GOT3 (cell line): ENCODE results near the gene SOAT2.

ENCODE experiments used
- DNase-seq: peaks from one replicate; lab custom pipeline; 2025; ENCODE audit warnings: mixed read lengths; lab: John Stamatoyannopoulos, UW

Gene SOAT2

GRCh38 chr12:53102883-53103807, at the start of gene SOAT2:
SOAT2 (plus strand) TSS chr12:53103486; CDS start chr12:53103578, 92 bp downstream.
- no peak for DNase-seq

GRCh38 chr12:53054112-53054878, 49.0 kb upstream of the SOAT2 start:
- DNase-seq, result no peak

GRCh38 chr12:53055471-53056266, 47.6 kb upstream of the SOAT2 start:
- DNase-seq, result no peak

GRCh38 chr12:53056296-53056695, 47.0 kb upstream of the SOAT2 start:
- DNase-seq, result no peak

GRCh38 chr12:53056901-53057300, 46.4 kb upstream of the SOAT2 start:
- no peak for DNase-seq

GRCh38 chr12:53057816-53058500, 45.3 kb upstream of the SOAT2 start:
- no peak for DNase-seq

GRCh38 chr12:53058674-53059433, 44.4 kb upstream of the SOAT2 start:
- DNase-seq, result no peak

- no peak for DNase-seq
Measured at GRCh38 chr12:53059434-53060063, 43.7 kb upstream of the SOAT2 start.

- DNase-seq, result no peak
Measured at GRCh38 chr12:53060064-53060720, 43.1 kb upstream of the SOAT2 start.

- DNase-seq, result no peak
Measured at GRCh38 chr12:53060721-53061276, 42.5 kb upstream of the SOAT2 start.

- no peak for DNase-seq
Measured at GRCh38 chr12:53061404-53062010, 41.8 kb upstream of the SOAT2 start.

- DNase-seq, result no peak
Measured at GRCh38 chr12:53062011-53062961, 41.0 kb upstream of the SOAT2 start.

- DNase-seq, result no peak
Measured at GRCh38 chr12:53062977-53063707, 40.1 kb upstream of the SOAT2 start.

GRCh38 chr12:53063708-53064612, 39.3 kb upstream of the SOAT2 start:
- no peak for DNase-seq

GRCh38 chr12:53064613-53065436, 38.5 kb upstream of the SOAT2 start:
- DNase-seq, result no peak
